Measurements from ENCODE around the gene CDH24.
A peak's percentile ranks its signal among the peaks of the same experiment; 100 is the strongest.

The CDH24 gene

GRCh38 chr14:23094666-23095195 lies 37.4 kb upstream of the CDH24 start, which contains the start of gene ACIN1:
Gene ACIN1, minus strand, starts transcription at chr14:23095136. Its CDS starts 24 bp downstream, at chr14:23095112.
- DNase-seq (ENCODE audit: low spot score): peak; percentile 79
- in situ Hi-C loops (cut with MboI; ENCODE audit: low sequenced_read_pairs, unreplicated experiment): no loop called here

DNA sequence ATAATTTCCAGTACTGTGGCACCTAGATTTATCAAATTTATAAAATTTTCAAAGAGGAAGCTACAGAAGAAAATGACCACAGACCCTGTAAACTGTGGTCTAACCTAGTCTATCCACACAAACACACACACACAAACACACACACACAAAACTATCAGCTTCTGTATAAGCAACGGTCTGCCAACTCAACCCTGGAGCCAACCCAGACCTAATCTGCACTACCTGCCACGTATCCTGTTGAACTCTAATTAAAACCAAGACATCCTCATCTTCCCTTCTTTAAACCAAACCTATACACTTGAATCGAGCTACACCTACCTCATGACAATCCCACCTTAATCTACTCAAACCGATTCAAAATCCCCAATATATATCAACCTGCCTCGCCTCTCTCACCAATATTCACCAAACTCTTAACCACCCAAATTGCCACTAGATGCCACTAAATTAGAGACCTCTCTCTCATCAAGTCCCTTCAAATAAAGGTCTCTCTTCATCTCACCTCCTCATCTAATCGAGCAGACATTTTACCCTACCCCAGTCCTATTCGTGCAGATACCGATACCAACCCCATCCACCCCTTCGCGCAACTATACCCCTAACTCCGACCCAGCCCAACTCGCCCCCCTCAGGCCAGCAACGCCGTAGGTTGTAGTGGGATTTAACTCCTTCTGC lies 36.8 kb upstream of the CDH24 start:
- TF ChIP-seq CTCF (IDR thresholded peaks at IDR 0.05; ENCODE audit: borderline replicate concordance, control extremely low read depth, extremely low read depth, insufficient read depth, missing control alignments): peak; percentile 32
- DNase-seq (ENCODE audit: low spot score): no peak
- in situ Hi-C loops (cut with MboI; ENCODE audit: low sequenced_read_pairs, unreplicated experiment): no loop called here

More at GRCh38 chr14:23094666-23095195, 37.4 kb upstream of the CDH24 start, which contains the start of gene ACIN1:
- TF ChIP-seq CTCF (IDR thresholded peaks at IDR 0.05; ENCODE audit: borderline replicate concordance, control extremely low read depth, extremely low read depth, insufficient read depth, missing control alignments): no peak

- TF ChIP-seq CTCF (IDR thresholded peaks at IDR 0.05; ENCODE audit: borderline replicate concordance, control extremely low read depth, extremely low read depth, insufficient read depth, missing control alignments): no peak
- in situ Hi-C loops (cut with MboI; ENCODE audit: low sequenced_read_pairs, unreplicated experiment): no loop called here
- DNase-seq (ENCODE audit: low spot score): no peak
These were observed 36.2 kb upstream of the CDH24 start for GRCh38 chr14:23093526-23093925.

- no peak for DNase-seq (ENCODE audit: low spot score)
- TF ChIP-seq CTCF (IDR thresholded peaks at IDR 0.05; ENCODE audit: borderline replicate concordance, control extremely low read depth, extremely low read depth, insufficient read depth, missing control alignments): no peak
- in situ Hi-C loops (cut with MboI; ENCODE audit: low sequenced_read_pairs, unreplicated experiment): no loop called here
These were observed 35.8 kb upstream of the CDH24 start for GRCh38 chr14:23093104-23093503.

DNA sequence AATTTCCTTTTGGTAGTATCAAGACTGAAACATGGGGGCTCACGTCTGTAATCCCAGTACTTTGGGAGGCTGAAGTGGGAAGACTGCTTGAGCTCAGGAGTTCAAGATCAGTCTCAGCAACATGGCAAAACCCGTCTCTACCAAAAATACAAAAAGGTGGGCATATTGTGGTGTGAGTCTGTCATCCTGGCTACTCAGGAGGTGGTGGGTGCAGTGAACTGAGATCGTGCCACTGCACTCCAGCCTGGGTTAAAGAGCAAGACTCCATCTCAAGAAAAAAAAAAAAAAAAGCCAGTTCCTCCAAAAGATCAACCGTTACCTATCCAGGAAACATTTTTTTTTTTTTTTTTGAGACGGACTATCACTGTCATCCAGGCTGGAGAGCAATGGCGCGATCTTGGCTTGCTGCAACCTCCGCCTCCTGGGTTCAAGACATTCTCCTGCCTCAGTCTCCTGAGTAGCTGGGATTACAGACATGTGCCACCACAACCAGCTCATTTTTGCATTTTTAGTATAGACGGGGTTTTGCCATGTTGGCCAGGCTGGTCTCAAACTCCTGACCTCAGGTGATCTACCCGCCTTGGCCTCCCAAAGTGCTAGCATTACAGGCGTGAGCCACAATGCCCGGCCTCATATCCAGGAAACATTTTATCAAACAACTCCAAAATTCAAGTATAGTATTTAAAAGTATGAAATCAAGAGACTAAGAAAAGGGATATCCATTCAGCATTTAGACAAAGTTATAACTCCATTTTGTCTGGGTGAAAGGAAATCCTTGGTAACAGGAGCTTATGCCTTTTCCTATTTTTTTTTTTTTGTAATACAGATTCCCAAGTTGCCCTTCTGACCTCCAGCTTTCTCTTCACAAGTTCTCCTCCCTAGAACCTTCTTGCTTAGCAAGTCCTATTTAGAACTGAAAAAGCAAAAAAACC lies 34.2 kb upstream of the CDH24 start:
- in situ Hi-C loops (cut with MboI; ENCODE audit: low sequenced_read_pairs, unreplicated experiment): no loop called here
- TF ChIP-seq CTCF (IDR thresholded peaks at IDR 0.05; ENCODE audit: borderline replicate concordance, control extremely low read depth, extremely low read depth, insufficient read depth, missing control alignments): no peak
- no peak for DNase-seq (ENCODE audit: low spot score)

GRCh38 chr14:23090254-23090636 lies 32.9 kb upstream of the CDH24 start:
- in situ Hi-C loops (cut with MboI; ENCODE audit: low sequenced_read_pairs, unreplicated experiment): no loop called here
- no peak for DNase-seq (ENCODE audit: low spot score)
- TF ChIP-seq CTCF (IDR thresholded peaks at IDR 0.05; ENCODE audit: borderline replicate concordance, control extremely low read depth, extremely low read depth, insufficient read depth, missing control alignments): no peak

Measured in GM13976 (cell line).